Endodermal cell (in vitro differentiated cells): ENCODE results near the gene GAL3ST2. TPM values are rescaled to one million over a fixed set of nuclear protein-coding genes. Genes with fewer than 3 reads are reported as not detected.
A peak's percentile ranks its signal among the peaks of the same experiment; 100 is the strongest.
"Not testable (repeated sequence)": the region's sequence is repeated elsewhere in the genome, so short reads cannot be mapped to it uniquely, and the experiment has no call there.

ENCODE experiments used
- DNase-seq: peaks from one replicate; pipeline ENCODE4 v3.0.0-alpha.2; 2017
- H3K27ac ChIP-seq: 2 replicates; pipeline ENCODE4 v1.5.1; 2013; ENCODE audit warnings: mild to moderate bottlenecking, low read depth, low read length, moderate library complexity
- H3K27me3 ChIP-seq: 2 replicates; pipeline ENCODE4 v1.6.1; 2013; ENCODE audit warnings: mild to moderate bottlenecking, low read length, moderate library complexity; ENCODE audit not compliant: insufficient read depth, control insufficient read depth, poor library complexity, severe bottlenecking
- H3K36me3 ChIP-seq: 2 replicates; pipeline ENCODE4 v1.7.0; 2013; ENCODE audit warnings: mild to moderate bottlenecking, low read length, moderate library complexity; ENCODE audit not compliant: control insufficient read depth, insufficient read depth
- H3K4me1 ChIP-seq: one replicate; pipeline ENCODE4 v1.7.0; 2013; ENCODE audit warnings: low read length; ENCODE audit not compliant: control insufficient read depth, insufficient read depth
- H3K4me3 ChIP-seq: 2 replicates; pipeline ENCODE4 v1.5.1; 2013; ENCODE audit warnings: mild to moderate bottlenecking, low read length, moderate library complexity
- H3K9ac ChIP-seq: 2 replicates; pipeline ENCODE4 v1.6.1; 2013; ENCODE audit warnings: mild to moderate bottlenecking, low read length, moderate library complexity; ENCODE audit not compliant: poor library complexity, severe bottlenecking; ENCODE audit errors: extremely low read depth
- H3K9me3 ChIP-seq: 2 replicates; pipeline ENCODE4 v1.6.1; 2013; ENCODE audit warnings: mild to moderate bottlenecking, low read length, moderate library complexity; ENCODE audit not compliant: control insufficient read depth
- H3K27ac Mint-ChIP-seq: 2 replicates; pipeline ENCODE4 v1.8.0; 2020; ENCODE audit warnings: mixed read lengths
- H3K27me3 Mint-ChIP-seq: 2 replicates; pipeline ENCODE4 v1.8.0; 2021; ENCODE audit warnings: mild to moderate bottlenecking, mixed read lengths; ENCODE audit not compliant: insufficient read depth
- H3K36me3 Mint-ChIP-seq: 2 replicates; pipeline ENCODE4 v1.8.0; 2020; ENCODE audit warnings: low read depth, mixed read lengths
- H3K4me1 Mint-ChIP-seq: 2 replicates; pipeline ENCODE4 v1.8.0; 2020; ENCODE audit warnings: mixed read lengths
- H3K4me3 Mint-ChIP-seq: 2 replicates; pipeline ENCODE4 v1.8.0; 2020; ENCODE audit warnings: mild to moderate bottlenecking, moderate library complexity, mixed read lengths
- H3K9me3 Mint-ChIP-seq: 2 replicates; pipeline ENCODE4 v1.8.0; 2020; ENCODE audit warnings: mild to moderate bottlenecking, mixed read lengths
- WGBS, 2 experiments: methylation state at CpG; one replicate each; pipeline versions ENCODE4 v1.1.5 to v1.1.7; 2013; ENCODE audit warnings: missing lambda C conversion rate in 2 of 2, mixed read lengths in 1 of 2; ENCODE audit not compliant: insufficient coverage in 1 of 2, insufficient read length in 1 of 2; 5-methylcytosine and 5-hydroxymethylcytosine counted together
- total RNA-seq, 2 donors: library from RNA; stranded (reverse); fragmentation: NEBNext Ultra II Directional in 1 of 2; extraction: Animal tissue kit (Norgen Biotek cat#: 25700) in 1 of 2; gene quantifications; 2 replicates in 1 of 2; 3 replicates in 1 of 2; pipeline ENCODE4 v1.2.1, GENCODE V29; 2021
- TF ChIP-seq, protein P1 (sequence below): fragments of 200-600 bp; sonication (generic); conservative IDR thresholded peaks from 2 replicates; pipeline ENCODE4 v1.5.0; 2021; ENCODE audit warnings: antibody characterized with exemption, mild to moderate bottlenecking

Gene GAL3ST2
- total RNA-seq, 2 donors from 2014 or later = 0.57 to 0.91 TPM

DNA sequence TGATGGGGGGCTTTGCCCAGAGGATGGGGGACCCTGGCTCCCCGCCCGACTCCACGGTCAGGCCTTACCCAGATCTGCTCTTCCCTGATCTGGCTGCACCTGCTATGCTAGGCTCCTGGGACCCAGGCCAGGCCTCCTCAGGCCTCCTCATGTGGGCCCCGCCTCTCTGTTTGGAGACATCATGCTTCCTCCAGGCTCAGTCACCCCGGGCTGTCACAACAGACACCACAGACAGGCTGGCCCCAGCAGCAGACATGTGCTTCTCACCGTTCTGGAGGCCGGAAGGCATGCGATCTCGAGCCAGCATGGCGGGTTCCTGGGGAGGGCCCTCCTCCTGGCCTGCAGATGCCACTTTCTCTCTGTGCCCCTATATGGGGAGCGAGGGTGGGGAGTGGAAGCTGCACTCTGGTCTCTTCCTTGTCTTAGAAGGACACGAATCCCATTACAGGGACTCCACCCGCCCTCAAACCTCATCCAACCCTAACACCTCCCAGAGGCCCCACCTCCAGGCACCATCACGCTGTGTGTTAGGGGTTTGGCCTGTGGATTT is 21.5 kb downstream of the GAL3ST2 start:
- H3K36me3 Mint-ChIP-seq = no peaks in the 10 kb centered on the region
- H3K27me3 ChIP-seq = peaks cover 6% of the 10 kb centered on the region
- no peaks in the 10 kb centered on the region for H3K4me1 ChIP-seq
- no peaks in the 10 kb centered on the region for H3K36me3 ChIP-seq
- no peak overlapping the region for H3K4me3 ChIP-seq
- no peak overlapping the region for H3K27ac Mint-ChIP-seq
- no peaks in the 10 kb centered on the region for H3K9me3 ChIP-seq
- H3K9me3 Mint-ChIP-seq = peaks cover 11% of the 10 kb centered on the region
- peaks cover 5% of the 10 kb centered on the region for H3K27me3 Mint-ChIP-seq
- TF ChIP-seq, protein P1, sequence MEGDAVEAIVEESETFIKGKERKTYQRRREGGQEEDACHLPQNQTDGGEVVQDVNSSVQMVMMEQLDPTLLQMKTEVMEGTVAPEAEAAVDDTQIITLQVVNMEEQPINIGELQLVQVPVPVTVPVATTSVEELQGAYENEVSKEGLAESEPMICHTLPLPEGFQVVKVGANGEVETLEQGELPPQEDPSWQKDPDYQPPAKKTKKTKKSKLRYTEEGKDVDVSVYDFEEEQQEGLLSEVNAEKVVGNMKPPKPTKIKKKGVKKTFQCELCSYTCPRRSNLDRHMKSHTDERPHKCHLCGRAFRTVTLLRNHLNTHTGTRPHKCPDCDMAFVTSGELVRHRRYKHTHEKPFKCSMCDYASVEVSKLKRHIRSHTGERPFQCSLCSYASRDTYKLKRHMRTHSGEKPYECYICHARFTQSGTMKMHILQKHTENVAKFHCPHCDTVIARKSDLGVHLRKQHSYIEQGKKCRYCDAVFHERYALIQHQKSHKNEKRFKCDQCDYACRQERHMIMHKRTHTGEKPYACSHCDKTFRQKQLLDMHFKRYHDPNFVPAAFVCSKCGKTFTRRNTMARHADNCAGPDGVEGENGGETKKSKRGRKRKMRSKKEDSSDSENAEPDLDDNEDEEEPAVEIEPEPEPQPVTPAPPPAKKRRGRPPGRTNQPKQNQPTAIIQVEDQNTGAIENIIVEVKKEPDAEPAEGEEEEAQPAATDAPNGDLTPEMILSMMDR = no peak
- peak; percentile 46 for DNase-seq
- H3K4me1 Mint-ChIP-seq = peaks cover 3% of the 10 kb centered on the region
- no peak overlapping the region for H3K27ac ChIP-seq
- no peak overlapping the region for H3K9ac ChIP-seq
- WGBS, 2 experiments = 92 to 94% methylated on average over 5 to 12 of the region's 14 CpGs
- H3K4me3 Mint-ChIP-seq = no peak overlapping the region

DNA sequence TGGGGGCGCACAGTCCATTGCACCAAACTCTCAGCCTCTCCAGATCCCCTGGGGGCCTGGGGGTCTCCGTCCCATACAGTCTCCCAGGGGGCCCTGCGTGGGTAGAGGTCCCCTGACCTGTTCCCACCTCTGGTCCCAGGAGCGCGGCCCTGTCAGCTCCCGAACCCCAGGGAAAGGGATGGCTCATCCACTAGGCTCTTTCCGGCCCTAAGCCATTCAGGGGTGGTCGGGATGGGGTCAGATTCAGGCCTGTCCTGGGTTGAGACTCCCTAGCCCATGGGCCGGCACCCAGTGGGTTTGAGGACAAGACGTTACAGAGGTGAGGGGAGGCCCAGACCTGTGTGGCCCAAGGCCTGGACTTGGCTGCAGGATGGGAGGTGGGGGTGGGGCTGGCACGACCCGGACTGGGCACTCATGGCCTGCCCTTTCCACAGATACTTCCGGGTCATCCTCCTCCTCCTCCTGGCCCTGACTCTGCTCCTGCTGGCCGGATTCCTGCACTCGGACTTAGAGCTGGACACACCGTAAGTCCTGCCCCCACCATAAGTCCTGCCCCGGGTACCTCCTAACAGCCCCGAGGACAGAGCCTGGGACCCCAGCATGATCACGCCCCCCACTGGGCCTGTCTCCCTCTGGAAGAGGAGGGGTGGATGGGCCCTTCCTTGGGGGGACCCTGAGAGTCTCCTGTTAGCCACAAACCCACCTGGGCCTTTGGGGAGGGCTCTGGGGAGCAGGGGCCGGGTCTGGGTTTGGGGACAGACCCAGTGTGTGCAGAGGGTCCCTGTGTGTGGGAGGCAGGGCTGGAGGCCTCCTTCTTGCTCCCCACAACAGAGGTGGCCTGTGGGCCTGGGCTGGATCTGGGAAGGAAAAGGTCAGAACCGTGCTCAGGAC is 22.3 kb downstream of the GAL3ST2 start:
- no peak overlapping the region for H3K4me3 Mint-ChIP-seq
- DNase-seq = peak; percentile 44
- peaks cover 2% of the 10 kb centered on the region for H3K4me1 Mint-ChIP-seq
- 90 to 93% methylated on average over 14 to 21 of the region's 21 CpGs for WGBS, 2 experiments
- no peak overlapping the region for H3K27ac ChIP-seq
- no peak overlapping the region for H3K4me3 ChIP-seq
- peaks cover 13% of the 10 kb centered on the region for H3K27me3 ChIP-seq
- peaks cover 5% of the 10 kb centered on the region for H3K27me3 Mint-ChIP-seq
- no peaks in the 10 kb centered on the region for H3K4me1 ChIP-seq
- H3K9me3 Mint-ChIP-seq = peaks cover 6% of the 10 kb centered on the region
- no peaks in the 10 kb centered on the region for H3K36me3 Mint-ChIP-seq
- H3K9me3 ChIP-seq = no peaks in the 10 kb centered on the region
- H3K9ac ChIP-seq = no peak overlapping the region
- no peak overlapping the region for H3K27ac Mint-ChIP-seq
- TF ChIP-seq, protein P1 = no peak
- no peaks in the 10 kb centered on the region for H3K36me3 ChIP-seq

DNA sequence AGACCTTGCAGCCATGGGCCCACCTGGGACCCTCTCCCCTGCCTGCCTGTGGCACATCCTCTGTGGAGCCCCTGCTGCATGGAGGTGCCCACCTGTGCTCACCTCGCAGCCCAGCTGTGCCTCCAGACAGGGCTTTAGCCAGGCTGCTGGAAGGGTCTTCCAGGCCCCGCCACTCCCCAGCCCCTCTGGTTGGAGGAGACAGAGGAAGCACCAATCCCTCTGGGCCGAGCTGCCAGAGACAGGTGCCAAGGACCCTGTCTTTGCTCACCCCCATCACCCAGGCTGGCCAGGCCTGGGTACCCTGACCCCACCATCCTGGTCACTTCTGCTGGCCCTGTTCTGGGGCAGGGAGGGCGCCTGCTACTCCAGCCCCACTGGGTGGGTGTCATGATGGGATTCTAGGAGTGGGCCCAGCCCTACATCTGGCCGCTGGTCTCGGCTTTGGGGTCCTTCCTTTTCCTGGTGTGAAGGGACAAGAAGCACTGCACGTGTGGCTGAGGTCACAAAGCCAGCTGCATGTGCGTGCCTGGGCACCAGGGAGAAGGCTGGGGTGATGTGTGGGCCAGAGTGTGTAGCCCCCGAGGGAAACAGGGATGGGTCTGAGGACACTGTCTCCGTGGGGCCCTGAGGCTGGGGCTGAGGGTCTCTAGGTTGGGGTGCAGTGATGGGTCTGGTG is 23.0 kb downstream of the GAL3ST2 start:
- H3K27ac Mint-ChIP-seq = no peak overlapping the region
- no peak overlapping the region for H3K4me3 Mint-ChIP-seq
- peaks cover 2% of the 10 kb centered on the region for H3K4me1 Mint-ChIP-seq

DNA sequence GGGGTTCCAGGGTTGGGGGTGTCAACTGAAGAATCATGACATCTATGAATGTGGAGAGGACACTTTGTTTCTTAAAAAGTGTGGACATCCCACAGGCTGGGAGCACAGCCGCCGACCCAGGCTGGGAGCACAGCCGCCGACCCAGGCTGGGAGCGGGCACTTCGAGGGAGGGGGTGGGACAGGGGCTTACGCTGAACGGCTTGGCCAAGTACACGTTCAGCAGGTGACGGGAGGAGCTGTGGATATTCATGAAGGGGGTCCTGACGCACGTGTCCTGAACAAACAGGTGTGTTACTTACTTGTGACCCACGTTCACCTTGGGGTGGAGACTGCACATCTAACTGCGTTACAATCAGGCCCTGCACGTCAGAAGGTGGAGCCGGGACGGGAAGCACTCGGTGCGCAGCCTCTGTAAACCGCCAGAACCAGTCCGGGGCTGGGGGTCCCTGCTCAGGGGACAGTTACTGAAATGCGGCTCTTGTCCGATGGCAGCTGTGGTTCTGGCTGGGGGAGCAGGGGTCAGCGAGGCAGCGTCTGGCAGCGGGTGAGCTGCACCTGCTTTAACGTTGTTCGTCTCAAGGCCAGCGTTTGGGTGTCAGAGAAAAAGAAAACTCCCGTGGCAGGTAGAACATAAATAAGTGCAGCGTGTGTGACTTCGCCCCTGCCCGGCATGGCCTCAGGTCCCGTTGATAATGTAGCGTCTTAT is 23.7 kb downstream of the GAL3ST2 start:
- H3K27ac ChIP-seq, H3K9me3 ChIP-seq, H3K27ac Mint-ChIP-seq, H3K4me3 Mint-ChIP-seq, H3K4me1 Mint-ChIP-seq, H3K36me3 Mint-ChIP-seq, H3K4me1 ChIP-seq, H3K4me3 ChIP-seq, H3K9ac ChIP-seq, DNase-seq, H3K36me3 ChIP-seq, H3K9me3 Mint-ChIP-seq, H3K27me3 Mint-ChIP-seq: not testable (repeated sequence)
- H3K27me3 ChIP-seq = peaks cover 23% of the 10 kb centered on the region
- 90% methylated on average over 34 to 35 of the region's 35 CpGs for WGBS, 2 experiments

More for the DNA sequence above, 23.0 kb downstream of the GAL3ST2 start:
- TF ChIP-seq, protein P1 = no peak
- Histone ChIP-seq H3K4me1 (peaks cover 7% of the 10 kb centered on the region), H3K27ac (no peak overlapping the region), H3K9me3 (no peaks in the 10 kb centered on the region), H3K9ac (no peak overlapping the region), H3K27me3 (peaks cover 21% of the 10 kb centered on the region), H3K4me3 (no peak overlapping the region), H3K36me3 (no peaks in the 10 kb centered on the region)
- no peaks in the 10 kb centered on the region for H3K36me3 Mint-ChIP-seq
- H3K9me3 Mint-ChIP-seq = peaks cover 6% of the 10 kb centered on the region
- H3K27me3 Mint-ChIP-seq = peaks cover 9% of the 10 kb centered on the region
- DNase-seq = peak; percentile 42
- 92% methylated on average over 4 to 10 of the region's 10 CpGs for WGBS, 2 experiments
